Muscle of leg (tissue), 11 donors: ENCODE data around the gene DNAJC1. TPM values are rescaled to one million over a fixed set of nuclear protein-coding genes. Genes with fewer than 3 reads are reported as not detected.
A peak's percentile ranks its signal among the peaks of the same experiment; 100 is the strongest.
"Not testable (repeated sequence)": the region's sequence is repeated elsewhere in the genome, so short reads cannot be mapped to it uniquely, and the experiment has no call there.

Source experiments
- DNase-seq: peaks from one replicate; pipeline ENCODE4 v3.0.0; 2013
- H3K27ac ChIP-seq: one replicate; pipeline ENCODE4 v1.5.1; 2013; ENCODE audit warnings: mild to moderate bottlenecking, low read length, control low read depth
- H3K27me3 ChIP-seq: one replicate; pipeline ENCODE4 v1.6.1; 2013; ENCODE audit warnings: low read length; ENCODE audit not compliant: control insufficient read depth, insufficient read depth
- H3K36me3 ChIP-seq: one replicate; pipeline ENCODE4 v1.6.1; 2013; ENCODE audit warnings: low read length; ENCODE audit not compliant: control insufficient read depth, insufficient read depth
- H3K4me1 ChIP-seq: one replicate; pipeline ENCODE4 v1.6.1; 2013; ENCODE audit warnings: low read length; ENCODE audit not compliant: control insufficient read depth, insufficient read depth
- H3K4me3 ChIP-seq: one replicate; pipeline ENCODE4 v1.5.1; 2013; ENCODE audit warnings: low read length, control low read depth
- H3K9me3 ChIP-seq: replicated peaks from 2 replicates; pipeline ENCODE4 v1.6.1; 2013; ENCODE audit warnings: low read depth, low read length; ENCODE audit not compliant: control insufficient read depth
- WGBS: methylation state at CpG from one replicate; pipeline ENCODE4 v1.1.5; 2013; ENCODE audit warnings: missing lambda C conversion rate; ENCODE audit not compliant: insufficient coverage; 5-methylcytosine and 5-hydroxymethylcytosine counted together
- polyA plus RNA-seq, 8 donors: library from polyadenylated mRNA; unstranded; fragments of 120-200 nt; gene quantifications; one replicate each; pipeline versions ENCODE4 v1.2.1 to v1.2.3, GENCODE V29; 2013; ENCODE audit warnings: inconsistent platforms in 1 of 8, low replicate concordance in 1 of 8; ENCODE audit not compliant: insufficient read length in 8 of 8, insufficient read depth in 1 of 8
- total RNA-seq: library from RNA; stranded (reverse); fragments of 120-200 nt; gene quantifications from one replicate; pipeline ENCODE4 v1.2.4, GENCODE V29; 2013

The DNAJC1 gene
- total and polyA plus RNA-seq, 9 donors: 11.5 to 19.6 (median 12.8) TPM

- Histone ChIP-seq H3K36me3 (no peaks in the 10 kb centered on the region), H3K9me3 (no peaks in the 10 kb centered on the region), H3K27ac (no peak overlapping the region), H3K4me3 (no peak overlapping the region), H3K27me3 (no peaks in the 10 kb centered on the region), H3K4me1 (no peaks in the 10 kb centered on the region)
- WGBS: no CpG with 5 or more reads among the region's 2 CpGs
- no peak for DNase-seq
Measured at GRCh38 chr10:22030421-22030820, 26.9 kb upstream of the DNAJC1 start.

DNA sequence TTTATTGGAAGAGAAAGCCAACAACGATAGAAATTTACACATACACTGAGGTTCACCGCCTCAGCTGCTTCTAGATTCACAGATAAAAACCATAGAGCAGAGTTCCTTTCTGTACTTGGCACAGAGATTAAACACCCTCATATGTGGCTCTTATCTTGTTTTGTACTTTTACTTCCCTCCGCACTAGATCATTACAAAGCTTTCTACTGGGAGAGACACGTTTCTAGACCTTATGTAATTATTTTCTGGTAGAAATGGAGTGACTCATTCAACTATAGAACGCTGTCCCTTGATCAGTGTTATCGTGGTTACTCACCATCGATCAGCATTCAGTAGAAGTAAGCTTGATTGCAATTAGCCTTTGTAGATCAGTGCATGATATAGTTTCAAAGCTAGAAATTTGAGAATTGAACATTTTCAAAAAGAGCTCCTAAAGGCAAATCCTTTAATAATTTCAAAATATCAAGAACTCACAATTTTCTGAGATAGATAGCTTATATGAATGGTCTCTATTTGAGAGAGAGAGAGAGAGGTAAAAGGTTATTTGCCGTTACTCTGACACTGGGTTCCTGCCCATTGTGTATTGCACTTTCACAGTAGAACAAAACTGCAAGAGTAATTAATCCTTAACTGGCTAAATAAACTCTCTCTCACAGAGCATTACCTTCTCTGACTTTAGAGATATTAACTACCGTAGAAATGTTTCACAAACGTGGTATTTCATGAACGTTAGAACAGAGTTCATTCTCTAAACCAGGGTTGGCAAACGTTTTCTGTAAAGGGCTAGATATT, 26.1 kb upstream of the DNAJC1 start:
- Histone ChIP-seq H3K4me1 (no peaks in the 10 kb centered on the region), H3K9me3 (no peaks in the 10 kb centered on the region), H3K36me3 (no peaks in the 10 kb centered on the region), H3K27me3 (no peaks in the 10 kb centered on the region), H3K27ac (no peak overlapping the region), H3K4me3 (no peak overlapping the region)
- no peak for DNase-seq
- 76% methylated on average over 3 of the region's 12 CpGs for WGBS

DNA sequence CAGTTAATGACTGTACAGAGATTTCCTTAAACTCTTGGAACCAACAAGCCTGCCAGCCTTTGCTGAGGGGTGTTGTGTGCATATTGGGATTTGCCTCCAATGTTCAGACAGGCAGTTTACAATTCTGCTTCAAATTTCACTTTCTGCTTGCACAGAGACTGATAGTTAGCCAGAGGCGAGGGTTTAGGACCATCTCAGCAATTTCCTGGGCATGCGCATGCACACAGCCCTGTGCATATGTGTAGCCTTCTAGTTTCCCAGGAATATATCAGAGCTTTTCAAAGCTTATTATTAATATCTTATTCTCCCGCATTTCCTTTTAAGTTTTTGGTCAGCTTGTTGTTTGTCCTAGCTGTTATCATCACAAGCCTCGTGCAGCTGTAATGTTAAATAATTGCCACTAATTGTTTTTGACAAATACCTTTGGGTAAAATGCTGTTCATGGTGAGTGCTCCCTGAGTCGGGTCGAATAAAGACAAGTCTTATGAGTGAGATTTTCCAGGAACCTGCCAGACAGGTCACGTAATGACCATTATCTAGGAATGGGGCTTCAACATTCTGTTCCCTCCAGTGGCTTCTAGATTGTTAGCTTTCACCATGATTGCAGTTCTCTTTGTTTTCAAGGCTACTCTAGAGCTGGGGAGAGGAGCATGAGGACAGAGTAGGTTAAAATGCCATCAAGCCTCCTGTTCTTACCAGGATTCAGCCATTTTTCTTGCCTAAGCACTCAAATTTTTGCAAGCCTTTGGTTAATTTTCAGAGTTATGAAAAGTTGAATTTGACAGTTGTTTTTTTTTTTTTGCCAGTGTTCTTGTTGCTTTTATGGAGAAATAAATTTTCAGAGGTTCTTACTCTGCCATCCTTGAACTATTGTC, 24.1 kb upstream of the DNAJC1 start:
- H3K4me3 ChIP-seq: no peak overlapping the region
- no peak for DNase-seq
- 100% methylated on average over 2 of the region's 7 CpGs for WGBS

GRCh38 chr10:22026287-22026686, 22.8 kb upstream of the DNAJC1 start:
- no peaks in the 10 kb centered on the region for H3K27me3 ChIP-seq
- DNase-seq: no peak
- H3K4me3 ChIP-seq: no peak overlapping the region
- no peak overlapping the region for H3K27ac ChIP-seq
- H3K9me3 ChIP-seq: no peaks in the 10 kb centered on the region
- 80% methylated on average over 1 of the region's 1 CpG for WGBS
- no peaks in the 10 kb centered on the region for H3K36me3 ChIP-seq
- H3K4me1 ChIP-seq: no peaks in the 10 kb centered on the region

More for the DNA sequence above, 24.1 kb upstream of the DNAJC1 start:
- Histone ChIP-seq H3K36me3 (no peaks in the 10 kb centered on the region), H3K27ac (no peak overlapping the region), H3K9me3 (no peaks in the 10 kb centered on the region), H3K27me3 (no peaks in the 10 kb centered on the region), H3K4me1 (no peaks in the 10 kb centered on the region)

- Histone ChIP-seq H3K9me3 (no peaks in the 10 kb centered on the region), H3K4me3 (no peak overlapping the region), H3K36me3 (no peaks in the 10 kb centered on the region), H3K4me1 (no peaks in the 10 kb centered on the region), H3K27ac (no peak overlapping the region), H3K27me3 (no peaks in the 10 kb centered on the region)
- DNase-seq: no peak
- 60% methylated on average over 1 of the region's 3 CpGs for WGBS
Measured at GRCh38 chr10:22023508-22023907, 20.0 kb upstream of the DNAJC1 start.

DNA sequence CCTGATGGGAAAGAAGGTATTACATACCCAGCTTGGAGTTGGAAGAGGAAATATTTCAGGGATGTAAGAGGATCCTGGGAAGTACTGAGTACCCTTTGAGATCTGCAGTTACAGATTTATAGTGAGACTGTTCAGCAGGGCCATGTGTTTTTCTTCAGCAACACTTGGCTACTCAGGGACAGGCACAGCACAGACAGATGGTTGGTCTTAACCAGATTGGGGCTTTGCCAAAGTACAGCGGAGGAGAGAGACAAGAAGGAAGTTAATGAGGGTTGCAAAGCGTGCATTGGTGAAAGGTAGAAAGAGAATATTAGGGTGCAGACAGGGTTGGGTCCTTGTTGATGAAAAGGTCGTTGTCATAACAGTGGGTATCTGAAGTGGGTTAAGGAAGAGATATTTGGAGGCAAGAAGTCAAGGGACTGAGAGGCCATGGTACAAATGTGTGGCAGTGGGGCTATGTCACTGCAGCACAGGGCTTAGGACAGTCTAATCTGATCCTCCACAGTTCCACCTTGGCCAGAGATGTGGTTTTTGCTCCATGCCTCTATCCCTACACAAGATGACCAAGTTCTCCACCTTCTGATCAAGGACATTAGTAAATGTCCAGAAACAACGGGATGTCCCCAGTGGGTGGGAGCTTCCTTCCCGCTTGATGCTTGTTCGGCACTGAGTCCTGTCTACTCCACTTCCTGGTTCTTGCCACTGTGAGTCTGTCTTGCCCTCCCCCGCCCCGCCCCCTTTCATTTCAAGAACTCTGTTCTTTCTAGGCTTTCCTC, 18.9 kb upstream of the DNAJC1 start:
- peak; percentile 23 for DNase-seq
- H3K4me3 ChIP-seq: no peak overlapping the region
- H3K27me3 ChIP-seq: no peaks in the 10 kb centered on the region
- no peaks in the 10 kb centered on the region for H3K4me1 ChIP-seq
- no peaks in the 10 kb centered on the region for H3K36me3 ChIP-seq
- no peak overlapping the region for H3K27ac ChIP-seq
- WGBS: 49% methylated on average over 7 of the region's 8 CpGs
- H3K9me3 ChIP-seq: no peaks in the 10 kb centered on the region

DNA sequence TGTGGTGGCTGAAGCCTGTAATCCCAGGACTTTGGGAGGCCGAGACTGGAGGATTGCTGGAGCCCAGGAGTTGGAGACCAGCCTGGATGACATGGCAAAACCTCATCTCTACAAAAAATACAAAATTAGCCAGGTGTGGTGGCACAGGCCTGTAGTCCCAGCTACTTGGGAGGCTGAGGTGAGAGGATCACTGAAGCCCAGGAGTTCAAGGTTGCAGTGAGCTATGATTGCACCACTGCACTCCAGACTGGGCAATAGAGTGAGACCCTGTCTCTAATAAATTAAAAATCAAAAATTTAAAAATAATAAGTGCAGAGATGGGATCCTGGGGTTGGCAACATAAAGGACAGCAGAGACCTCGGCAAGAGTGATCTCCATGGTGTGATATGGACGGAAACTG, 17.6 kb upstream of the DNAJC1 start:
- H3K9me3 ChIP-seq: not testable (repeated sequence)

GRCh38 chr10:22017283-22018020, 13.9 kb upstream of the DNAJC1 start:
- Histone ChIP-seq H3K27me3 (no peaks in the 10 kb centered on the region), H3K9me3 (no peaks in the 10 kb centered on the region), H3K27ac (no peak overlapping the region), H3K36me3 (no peaks in the 10 kb centered on the region), H3K4me3 (no peak overlapping the region), H3K4me1 (no peaks in the 10 kb centered on the region)
- WGBS: no CpG with 5 or more reads among the region's 3 CpGs
- DNase-seq: no peak

More for the DNA sequence above, 17.6 kb upstream of the DNAJC1 start:
- H3K27me3 ChIP-seq, H3K4me3 ChIP-seq, H3K27ac ChIP-seq, H3K4me1 ChIP-seq, H3K36me3 ChIP-seq, DNase-seq: not testable (repeated sequence)
- 100% methylated on average over 2 of the region's 3 CpGs for WGBS

GRCh38 chr10:22016046-22016705, 12.6 kb upstream of the DNAJC1 start:
- Histone ChIP-seq H3K27me3 (no peaks in the 10 kb centered on the region), H3K36me3 (no peaks in the 10 kb centered on the region), H3K4me3 (no peak overlapping the region), H3K27ac (no peak overlapping the region), H3K4me1 (no peaks in the 10 kb centered on the region), H3K9me3 (no peaks in the 10 kb centered on the region)
- no peak for DNase-seq
- 94% methylated on average over 2 of the region's 5 CpGs for WGBS
